GM12872 (cell line): Measurements from ENCODE around the gene LEFTY1.

Source experiments
- CTCF ChIP-seq: IDR thresholded peaks from 3 replicates; pipeline ENCODE4 v1.5.1; 2011; ENCODE audit warnings: low read depth, mild to moderate bottlenecking, low read length, moderate library complexity; ENCODE audit not compliant: insufficient read depth

The LEFTY1 gene

GRCh38 chr1:225919906-225920305 lies 31.0 kb upstream of the LEFTY1 start:
- no peak for TF ChIP-seq CTCF

- no peak for TF ChIP-seq CTCF
Observed at GRCh38 chr1:225918280-225918679, 29.3 kb upstream of the LEFTY1 start.

- no peak for TF ChIP-seq CTCF
Observed at GRCh38 chr1:225917536-225917935, 28.6 kb upstream of the LEFTY1 start.

- TF ChIP-seq CTCF: no peak
Observed at GRCh38 chr1:225917101-225917500, 28.2 kb upstream of the LEFTY1 start.

GRCh38 chr1:225915538-225915991 lies 26.6 kb upstream of the LEFTY1 start:
- TF ChIP-seq CTCF: no peak

- no peak for TF ChIP-seq CTCF
Observed at GRCh38 chr1:225914947-225915346, 26.0 kb upstream of the LEFTY1 start.

- TF ChIP-seq CTCF: no peak
Observed at GRCh38 chr1:225914391-225914790, 25.4 kb upstream of the LEFTY1 start.
